Neural crest cell (in vitro differentiated cells): Measurements from ENCODE around the gene USH1G. TPM values are rescaled to one million over a fixed set of nuclear protein-coding genes. Genes with fewer than 3 reads are reported as not detected.
A peak's percentile ranks its signal among the peaks of the same experiment; 100 is the strongest.

Source experiments
- DNase-seq: peaks from one replicate; pipeline ENCODE4 v3.0.0; 2021; ENCODE audit warnings: low read depth, mixed read lengths, low spot score
- H3K27ac Mint-ChIP-seq: one replicate; pipeline ENCODE4 v1.8.0; 2021; ENCODE audit warnings: mild to moderate bottlenecking, mixed read lengths; ENCODE audit not compliant: unreplicated experiment
- H3K27me3 Mint-ChIP-seq: 2 replicates; pipeline ENCODE4 v1.8.0; 2021; ENCODE audit warnings: low read depth, mild to moderate bottlenecking, mixed read lengths
- H3K36me3 Mint-ChIP-seq: 2 replicates; pipeline ENCODE4 v1.8.0; 2021; ENCODE audit warnings: low read depth, mild to moderate bottlenecking, mixed read lengths
- H3K4me1 Mint-ChIP-seq: 2 replicates; pipeline ENCODE4 v1.8.0; 2021; ENCODE audit warnings: mixed read lengths
- H3K4me3 Mint-ChIP-seq: one replicate; pipeline ENCODE4 v1.8.0; 2021; ENCODE audit warnings: mild to moderate bottlenecking, mixed read lengths
- H3K9me3 Mint-ChIP-seq: 2 replicates; pipeline ENCODE4 v1.8.0; 2021; ENCODE audit warnings: mixed read lengths
- CTCF ChIP-seq: fragments of 200-600 bp; sonication (generic); conservative IDR thresholded peaks from 2 replicates; pipeline ENCODE4 v1.5.0; 2021; ENCODE audit warnings: antibody characterized with exemption, mild to moderate bottlenecking
- total RNA-seq: library from RNA; stranded (reverse); gene quantifications from 2 replicates; pipeline ENCODE4 v1.2.1, GENCODE V29; 2021

Gene USH1G
- total RNA-seq, 1 donor from 2014 or later: not detected

GRCh38 chr17:74875977-74876593 is 47.0 kb downstream of the USH1G start:
- TF ChIP-seq CTCF: no peak
- H3K27ac Mint-ChIP-seq: no peak overlapping the region
- DNase-seq: no peak
- peaks cover 30% of the 10 kb centered on the region for H3K27me3 Mint-ChIP-seq
- no peaks in the 10 kb centered on the region for H3K9me3 Mint-ChIP-seq
- H3K36me3 Mint-ChIP-seq: no peaks in the 10 kb centered on the region
- H3K4me3 Mint-ChIP-seq: peak overlapping the region; percentile 71
- H3K4me1 Mint-ChIP-seq: peaks cover 27% of the 10 kb centered on the region

- H3K4me1 Mint-ChIP-seq: peaks cover 28% of the 10 kb centered on the region
- H3K4me3 Mint-ChIP-seq: peak overlapping the region; percentile 71
- no peak overlapping the region for H3K27ac Mint-ChIP-seq
These were observed 47.7 kb downstream of the USH1G start for GRCh38 chr17:74875155-74875976.

GRCh38 chr17:74874615-74875037 is 48.4 kb downstream of the USH1G start:
- no peak for TF ChIP-seq CTCF
- Mint-ChIP-seq H3K4me1 (peaks cover 28% of the 10 kb centered on the region), H3K4me3 (peak overlapping the region; percentile 71), H3K9me3 (no peaks in the 10 kb centered on the region), H3K27ac (no peak overlapping the region), H3K27me3 (peaks cover 20% of the 10 kb centered on the region), H3K36me3 (no peaks in the 10 kb centered on the region)
- no peak for DNase-seq

More at GRCh38 chr17:74875155-74875976, 47.7 kb downstream of the USH1G start:
- peaks cover 25% of the 10 kb centered on the region for H3K27me3 Mint-ChIP-seq
- no peaks in the 10 kb centered on the region for H3K36me3 Mint-ChIP-seq
- no peaks in the 10 kb centered on the region for H3K9me3 Mint-ChIP-seq
- no peak for DNase-seq
- no peak for TF ChIP-seq CTCF

GRCh38 chr17:74873874-74874614 is 49.0 kb downstream of the USH1G start:
- no peak for DNase-seq

More at GRCh38 chr17:74873874-74874614, 49.0 kb downstream of the USH1G start:
- no peak for TF ChIP-seq CTCF
- Mint-ChIP-seq H3K27ac (peak overlapping the region; percentile 96), H3K4me1 (peaks cover 28% of the 10 kb centered on the region), H3K36me3 (no peaks in the 10 kb centered on the region), H3K4me3 (peak overlapping the region; percentile 96), H3K27me3 (peaks cover 18% of the 10 kb centered on the region), H3K9me3 (no peaks in the 10 kb centered on the region)
